GM19035 (cell line): ENCODE results near the gene YJEFN3.

Experiments used
- ATAC-seq: cut with Tn5 transposase; IDR thresholded peaks from one replicate; pipeline ENCODE4 v1.9.1; 2021; ENCODE audit not compliant: unreplicated experiment

Gene YJEFN3

DNA sequence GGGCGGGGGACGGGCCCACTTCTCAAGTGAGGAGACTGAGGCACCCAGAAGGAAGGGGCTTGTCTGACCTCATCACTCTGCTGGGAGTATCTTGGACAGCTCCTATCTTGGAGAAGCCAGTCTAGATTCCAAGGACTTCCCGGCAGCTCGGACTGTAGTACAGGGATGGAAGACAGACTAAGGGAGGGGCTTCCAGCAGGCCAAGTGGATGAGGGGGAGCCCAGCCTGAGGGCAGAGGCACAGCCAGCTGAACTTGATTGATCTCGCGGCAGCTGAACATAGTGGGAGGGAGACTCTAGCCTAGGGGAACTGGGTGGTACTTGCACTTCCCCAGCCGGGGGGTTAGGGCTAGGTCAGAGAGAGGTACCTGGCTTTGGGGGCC lies 10.1 kb downstream of the YJEFN3 start:
- no peak for ATAC-seq

DNA sequence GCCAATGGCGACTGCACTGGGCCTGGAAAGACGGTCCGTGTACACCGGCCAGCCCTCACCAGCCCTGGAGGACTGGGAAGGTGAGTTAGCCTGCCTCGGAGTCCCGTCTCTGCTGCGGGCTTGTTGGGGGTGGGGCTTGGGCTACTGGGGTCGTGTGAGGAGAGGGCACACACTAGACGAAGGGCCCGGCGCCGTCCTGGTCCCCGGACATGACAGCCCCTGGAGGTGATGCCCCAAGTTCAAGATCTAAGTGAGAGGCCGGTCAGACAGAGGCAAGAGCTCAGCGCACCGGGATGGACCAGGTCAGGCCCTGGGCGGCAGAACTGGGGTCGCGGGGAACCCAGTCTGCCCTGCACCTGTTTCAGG lies 11.0 kb downstream of the YJEFN3 start:
- no peak for ATAC-seq

DNA sequence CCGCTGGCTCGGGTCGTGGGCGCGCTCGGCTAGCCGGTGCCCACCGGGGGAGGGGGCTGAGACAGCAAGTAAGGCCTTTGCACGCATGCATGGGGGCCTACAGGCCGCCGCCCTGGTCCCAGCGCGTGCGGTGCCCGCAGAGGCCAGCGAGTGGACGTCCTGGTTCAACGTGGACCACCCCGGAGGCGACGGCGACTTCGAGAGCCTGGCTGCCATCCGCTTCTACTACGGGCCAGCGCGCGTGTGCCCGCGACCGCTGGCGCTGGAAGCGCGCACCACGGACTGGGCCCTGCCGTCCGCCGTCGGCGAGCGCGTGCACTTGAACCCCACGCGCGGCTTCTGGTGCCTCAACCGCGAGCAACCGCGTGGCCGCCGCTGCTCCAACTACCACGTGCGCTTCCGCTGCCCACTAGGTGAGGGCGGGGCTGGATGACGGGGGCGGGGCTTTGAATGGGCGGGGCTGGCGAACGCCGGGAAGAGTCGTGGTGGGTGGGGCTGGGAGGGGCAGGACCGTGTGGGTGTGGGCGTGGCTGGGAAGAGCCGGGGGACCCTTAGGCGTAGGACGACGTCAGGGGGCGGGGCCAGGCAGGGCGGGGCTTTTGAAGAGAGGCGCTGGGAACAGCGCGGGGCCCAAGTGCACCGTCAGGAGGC lies 11.5 kb downstream of the YJEFN3 start:
- no peak for ATAC-seq

DNA sequence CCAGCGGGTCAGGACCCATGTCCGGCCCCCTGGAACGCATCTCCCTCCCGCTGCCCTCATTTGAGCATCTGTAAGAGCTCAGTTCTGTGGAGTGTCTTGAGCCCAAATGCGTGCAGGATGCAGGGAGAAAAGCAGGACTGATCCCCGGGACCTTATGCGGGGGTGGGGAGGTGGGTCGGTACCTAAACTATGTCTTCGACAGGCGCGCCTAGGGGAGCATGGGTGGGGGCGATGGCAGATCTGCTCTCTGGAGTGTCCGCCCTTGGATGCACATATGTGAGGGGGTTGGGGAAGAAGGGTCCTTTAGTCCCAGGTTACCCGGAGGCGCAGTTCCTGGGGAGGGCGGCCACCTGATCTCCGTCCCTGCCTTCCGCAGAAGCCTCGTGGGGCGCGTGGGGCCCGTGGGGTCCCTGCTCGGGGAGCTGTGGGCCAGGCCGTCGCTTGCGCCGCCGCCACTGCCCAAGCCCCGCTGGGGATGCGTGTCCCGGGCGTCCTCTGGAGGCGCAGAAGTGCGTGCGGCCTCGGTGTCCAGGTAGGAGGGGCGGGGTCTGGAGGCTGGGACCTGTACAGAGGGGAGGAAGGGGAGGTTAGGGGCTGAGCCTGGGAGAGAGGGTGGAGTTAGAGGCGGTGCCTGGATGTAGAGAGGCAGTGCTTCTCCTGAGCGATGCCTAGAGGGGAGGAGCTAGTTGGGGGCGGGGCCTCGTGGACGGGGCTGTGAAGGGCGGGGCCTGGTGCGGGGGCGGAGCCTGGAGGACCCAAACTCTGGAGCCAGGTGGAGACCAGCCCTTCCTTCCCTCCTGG lies 12.2 kb downstream of the YJEFN3 start:
- no peak for ATAC-seq

DNA sequence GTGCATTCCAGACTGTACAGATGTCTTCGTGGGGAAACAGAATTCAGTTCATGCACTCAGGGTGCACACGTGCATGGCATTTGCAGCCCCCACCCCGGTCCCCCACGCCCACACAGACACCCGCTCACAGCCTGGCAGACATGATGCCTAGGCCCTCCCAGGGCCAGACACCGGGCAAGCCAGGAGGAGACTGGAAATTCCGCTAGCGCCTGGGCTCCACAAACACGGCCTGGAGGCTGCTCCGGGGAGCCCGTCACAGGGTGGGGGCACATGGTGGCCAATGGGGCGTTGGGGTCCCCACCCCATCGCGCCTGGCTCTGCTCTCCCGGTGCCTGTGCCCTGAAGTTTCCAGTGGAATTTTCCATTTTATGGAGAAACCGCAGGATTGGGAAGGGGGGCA lies 12.9 kb downstream of the YJEFN3 start:
- ATAC-seq: no peak

DNA sequence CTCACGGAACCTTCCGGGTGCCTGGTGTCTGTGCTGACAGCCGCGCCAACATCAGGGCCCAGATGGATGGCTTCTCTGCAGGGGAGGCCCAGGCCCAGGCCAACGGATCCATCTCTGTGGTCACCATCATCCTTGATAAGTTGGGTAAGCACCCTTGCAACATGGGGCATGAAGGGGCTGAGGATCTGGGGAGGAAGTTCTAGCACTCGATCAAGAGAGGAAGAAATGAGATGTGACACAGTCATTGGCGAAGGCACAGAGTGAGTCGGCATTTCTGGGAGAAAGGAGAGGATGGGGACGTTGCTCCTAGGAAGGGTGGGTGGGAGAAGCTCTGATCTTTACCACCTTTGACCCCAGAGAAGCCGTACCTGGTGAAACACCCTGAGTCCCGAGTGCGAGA lies 13.8 kb downstream of the YJEFN3 start:
- no peak for ATAC-seq

DNA sequence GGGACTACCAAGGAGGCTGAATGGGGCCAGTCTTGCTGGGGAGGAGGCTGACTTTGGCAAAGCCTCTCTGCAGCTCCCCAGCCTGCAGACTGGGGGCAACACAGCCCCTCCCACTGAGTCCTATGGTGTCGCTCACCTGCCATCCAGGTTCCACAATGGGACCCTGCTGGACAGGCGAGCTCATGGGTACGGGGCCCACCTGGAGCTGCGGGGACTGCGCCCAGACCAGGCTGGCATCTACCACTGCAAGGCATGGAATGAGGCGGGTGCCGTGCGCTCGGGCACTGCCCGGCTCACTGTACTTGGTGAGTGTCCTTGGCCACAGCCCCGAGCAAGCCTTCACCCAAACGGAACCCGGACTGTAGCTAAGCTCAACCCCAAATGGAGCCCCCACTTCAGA lies 14.4 kb downstream of the YJEFN3 start:
- no peak for ATAC-seq

DNA sequence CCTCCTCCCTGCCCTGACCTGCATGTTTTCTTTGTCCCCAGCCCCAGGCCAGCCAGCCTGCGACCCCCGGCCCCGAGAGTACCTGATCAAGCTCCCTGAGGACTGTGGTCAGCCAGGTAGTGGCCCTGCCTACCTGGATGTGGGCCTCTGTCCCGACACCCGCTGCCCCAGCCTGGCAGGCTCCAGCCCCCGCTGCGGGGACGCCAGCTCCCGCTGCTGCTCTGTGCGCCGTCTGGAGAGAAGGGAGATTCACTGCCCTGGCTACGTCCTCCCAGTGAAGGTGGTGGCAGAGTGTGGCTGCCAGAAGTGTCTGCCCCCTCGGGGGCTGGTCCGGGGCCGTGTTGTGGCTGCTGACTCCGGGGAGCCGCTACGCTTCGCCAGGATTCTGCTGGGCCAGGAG lies 14.9 kb downstream of the YJEFN3 start:
- ATAC-seq: no peak

DNA sequence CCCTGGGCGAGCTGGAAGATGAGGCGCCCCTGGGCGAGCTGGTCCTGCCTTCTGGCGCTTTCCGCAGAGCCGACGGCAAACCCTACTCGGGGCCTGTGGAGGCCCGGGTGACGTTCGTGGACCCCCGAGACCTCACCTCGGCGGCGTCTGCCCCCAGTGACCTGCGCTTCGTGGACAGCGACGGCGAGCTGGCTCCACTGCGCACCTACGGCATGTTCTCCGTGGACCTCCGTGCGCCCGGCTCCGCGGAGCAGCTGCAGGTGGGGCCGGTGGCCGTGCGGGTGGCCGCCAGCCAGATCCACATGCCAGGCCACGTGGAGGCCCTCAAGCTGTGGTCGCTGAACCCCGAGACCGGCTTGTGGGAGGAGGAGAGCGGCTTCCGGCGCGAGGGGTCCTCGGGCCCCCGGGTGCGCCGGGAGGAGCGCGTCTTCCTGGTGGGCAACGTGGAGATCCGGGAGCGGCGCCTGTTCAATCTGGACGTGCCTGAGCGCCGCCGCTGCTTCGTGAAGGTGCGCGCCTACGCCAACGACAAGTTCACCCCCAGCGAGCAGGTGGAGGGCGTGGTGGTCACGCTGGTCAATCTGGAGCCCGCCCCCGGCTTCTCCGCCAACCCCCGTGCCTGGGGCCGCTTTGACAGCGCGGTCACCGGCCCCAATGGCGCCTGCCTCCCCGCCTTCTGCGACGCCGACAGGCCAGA lies 15.7 kb downstream of the YJEFN3 start:
- no peak for ATAC-seq

DNA sequence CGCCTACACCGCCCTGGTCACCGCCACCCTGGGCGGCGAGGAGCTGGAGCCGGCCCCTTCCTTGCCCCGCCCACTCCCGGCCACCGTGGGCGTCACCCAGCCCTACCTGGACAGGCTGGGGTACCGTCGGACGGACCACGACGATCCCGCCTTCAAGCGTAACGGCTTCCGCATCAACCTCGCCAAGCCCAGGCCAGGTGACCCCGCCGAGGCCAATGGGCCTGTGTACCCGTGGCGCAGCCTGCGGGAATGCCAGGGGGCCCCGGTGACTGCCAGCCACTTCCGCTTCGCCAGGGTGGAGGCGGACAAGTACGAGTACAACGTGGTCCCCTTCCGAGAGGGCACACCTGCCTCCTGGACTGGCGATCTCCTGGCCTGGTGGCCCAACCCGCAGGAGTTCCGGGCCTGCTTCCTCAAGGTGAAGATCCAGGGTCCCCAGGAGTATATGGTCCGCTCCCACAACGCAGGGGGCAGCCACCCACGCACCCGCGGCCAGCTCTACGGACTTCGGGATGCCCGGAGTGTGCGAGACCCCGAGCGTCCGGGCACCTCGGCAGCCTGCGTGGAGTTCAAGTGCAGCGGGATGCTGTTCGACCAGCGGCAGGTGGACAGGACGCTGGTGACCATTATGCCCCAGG lies 16.4 kb downstream of the YJEFN3 start:
- no peak for ATAC-seq

DNA sequence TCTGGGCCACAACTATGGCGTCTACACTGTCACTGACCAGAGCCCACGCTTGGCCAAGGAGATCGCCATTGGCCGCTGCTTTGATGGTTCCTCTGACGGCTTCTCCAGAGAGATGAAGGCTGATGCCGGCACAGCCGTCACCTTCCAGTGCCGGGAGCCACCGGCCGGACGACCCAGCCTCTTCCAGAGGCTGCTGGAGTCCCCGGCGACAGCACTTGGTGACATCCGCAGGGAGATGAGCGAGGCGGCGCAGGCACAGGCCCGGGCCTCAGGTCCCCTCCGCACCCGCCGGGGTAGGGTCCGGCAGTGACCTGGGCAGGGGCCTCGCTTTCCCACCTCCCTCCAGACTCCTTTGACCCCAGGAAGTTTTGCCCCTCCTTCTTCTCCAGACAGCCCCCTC lies 17.0 kb downstream of the YJEFN3 start:
- no peak for ATAC-seq

DNA sequence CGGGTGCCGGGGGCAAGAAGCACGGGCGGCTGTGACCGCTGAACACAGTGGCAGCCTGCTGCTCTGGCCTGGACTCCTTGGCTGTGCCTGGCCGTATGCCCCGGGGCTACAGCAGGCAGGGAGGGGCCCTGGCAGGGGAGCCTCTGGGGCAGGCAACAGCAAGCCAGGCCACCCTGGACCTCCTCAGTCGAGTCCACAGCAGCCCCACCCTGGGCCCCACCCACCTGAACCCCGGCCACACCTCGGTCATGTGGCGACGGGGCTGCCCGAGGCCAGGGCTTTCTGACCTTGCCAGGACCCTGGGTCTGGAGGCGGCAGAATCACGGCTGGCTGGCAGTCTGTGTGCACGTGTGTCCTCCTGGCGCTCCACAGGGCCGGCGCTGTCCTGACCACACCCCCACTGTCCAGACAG lies 18.0 kb downstream of the YJEFN3 start:
- no peak for ATAC-seq

DNA sequence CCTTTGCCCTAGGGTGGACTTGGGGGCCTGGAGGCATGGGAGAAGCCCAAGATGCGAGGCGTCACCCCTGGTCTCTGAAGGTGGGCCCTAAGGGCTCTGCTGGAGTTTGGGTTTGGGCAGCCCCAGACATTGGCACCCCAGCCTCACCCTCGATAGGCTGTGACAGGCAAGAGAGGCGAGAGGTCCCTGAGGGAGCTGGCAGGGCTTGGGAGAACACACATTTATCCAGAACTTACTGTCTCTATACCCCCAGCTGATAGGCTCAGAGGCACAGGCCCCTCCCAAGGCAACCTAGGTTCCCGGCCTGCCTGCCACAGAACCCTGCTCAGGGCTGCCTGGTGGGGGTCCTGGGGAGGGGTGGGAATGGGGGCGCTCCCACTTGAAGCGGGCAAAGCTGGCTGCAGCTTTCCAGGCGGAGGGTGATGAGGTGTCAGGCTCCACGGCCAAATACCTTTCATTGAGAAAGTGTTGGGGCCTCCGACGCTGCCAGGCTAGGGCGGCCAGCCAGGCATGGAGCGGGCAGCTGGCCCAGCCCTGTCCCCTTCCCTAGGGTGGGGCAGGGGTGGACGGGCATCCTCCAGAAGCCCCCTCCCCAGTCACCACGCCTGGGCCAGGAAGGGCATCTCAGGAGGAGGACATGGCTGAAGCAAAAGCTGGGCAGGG lies 19.1 kb downstream of the YJEFN3 start:
- no peak for ATAC-seq

DNA sequence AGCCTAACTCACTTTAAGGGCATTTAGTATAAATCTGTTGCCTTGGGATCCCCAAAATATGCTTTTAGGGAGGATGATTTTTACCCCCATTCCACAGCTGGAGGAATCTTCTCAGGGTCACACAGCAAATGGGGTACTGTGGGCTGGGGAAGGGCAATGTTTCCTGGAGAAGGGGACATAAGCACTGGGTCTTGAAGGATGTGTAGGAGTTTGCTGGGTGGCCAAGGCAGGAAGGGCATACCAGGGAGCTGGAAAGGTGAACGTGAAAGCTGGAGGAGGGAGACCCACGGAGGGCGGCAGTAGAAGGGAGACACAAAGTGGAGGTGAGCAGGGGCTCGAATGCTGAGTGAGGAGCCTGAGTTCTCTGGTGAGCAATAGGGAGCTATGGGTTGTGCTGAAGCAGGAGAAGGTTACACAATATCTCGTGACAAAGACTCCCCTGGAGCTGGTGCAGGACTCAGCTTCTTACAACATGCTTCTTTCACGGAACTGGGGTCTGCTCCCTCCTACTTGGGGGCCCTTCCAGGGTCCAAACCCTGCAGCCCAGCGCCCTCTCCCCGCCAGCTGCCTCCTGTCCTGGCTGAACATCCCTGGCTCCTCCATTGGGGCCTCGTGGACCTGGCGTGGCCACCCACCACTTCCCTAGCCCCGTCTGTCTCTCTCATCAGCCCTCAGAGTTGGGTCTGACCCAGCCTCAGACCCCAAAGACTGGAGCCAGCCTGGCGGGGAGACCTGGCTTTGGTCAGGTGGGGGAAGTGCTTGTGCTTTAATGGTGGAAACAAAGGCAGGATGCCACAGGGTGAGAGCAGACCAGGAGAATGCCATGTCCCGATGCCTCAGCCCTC lies 20.4 kb downstream of the YJEFN3 start:
- ATAC-seq: no peak

DNA sequence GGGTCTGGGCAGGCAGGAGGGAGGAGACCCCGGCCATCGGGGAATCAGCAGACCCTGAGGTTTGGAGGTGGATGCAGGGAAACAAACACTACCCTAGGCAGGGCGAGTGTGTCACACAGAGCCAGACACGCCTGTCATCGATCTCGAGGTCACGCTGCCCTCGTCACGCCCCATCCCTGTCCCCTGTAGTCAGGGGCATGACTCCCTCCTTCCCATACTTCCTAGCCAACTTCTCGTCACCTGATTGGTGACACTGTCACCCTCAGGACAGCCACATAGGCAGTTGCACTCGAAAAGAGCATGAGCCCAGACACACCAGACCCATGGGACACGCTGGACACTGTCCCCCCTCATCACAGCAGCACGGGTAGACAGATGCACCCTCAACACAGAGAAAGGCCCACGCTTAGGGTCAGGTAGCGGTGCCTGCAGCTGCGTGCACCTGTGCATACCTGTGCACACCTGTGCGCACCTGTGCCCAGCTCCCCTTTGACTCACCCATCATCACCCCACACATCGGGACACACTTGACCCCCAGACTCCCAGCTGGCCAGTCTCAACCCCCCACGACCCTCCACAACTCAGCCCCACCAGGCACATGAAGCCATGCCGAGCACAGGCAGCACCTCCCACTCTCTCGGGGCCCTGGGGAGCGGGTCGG lies 21.2 kb downstream of the YJEFN3 start:
- ATAC-seq: no peak

DNA sequence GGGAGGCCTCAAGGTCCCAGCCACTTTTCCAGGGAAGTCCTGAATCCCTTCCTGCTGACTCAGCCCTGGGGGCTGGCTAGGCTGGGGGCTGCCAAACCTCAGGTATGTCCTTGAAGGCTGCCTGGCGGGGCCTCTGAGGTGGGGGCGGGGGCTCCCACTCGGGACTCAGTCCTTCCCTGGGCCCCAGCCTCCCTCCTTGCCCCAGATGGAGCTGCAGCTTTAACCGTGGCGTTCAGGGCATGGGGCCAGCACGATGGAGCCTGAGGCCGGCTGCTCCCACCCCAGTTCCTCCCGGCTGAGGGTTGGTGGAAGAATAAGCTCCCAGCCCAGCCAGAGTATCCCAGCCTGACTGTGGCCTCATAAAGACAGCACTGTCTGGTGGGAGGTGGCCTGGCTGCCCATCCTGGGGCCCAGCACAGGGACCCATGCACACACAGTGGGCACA lies 21.8 kb downstream of the YJEFN3 start:
- no peak for ATAC-seq

DNA sequence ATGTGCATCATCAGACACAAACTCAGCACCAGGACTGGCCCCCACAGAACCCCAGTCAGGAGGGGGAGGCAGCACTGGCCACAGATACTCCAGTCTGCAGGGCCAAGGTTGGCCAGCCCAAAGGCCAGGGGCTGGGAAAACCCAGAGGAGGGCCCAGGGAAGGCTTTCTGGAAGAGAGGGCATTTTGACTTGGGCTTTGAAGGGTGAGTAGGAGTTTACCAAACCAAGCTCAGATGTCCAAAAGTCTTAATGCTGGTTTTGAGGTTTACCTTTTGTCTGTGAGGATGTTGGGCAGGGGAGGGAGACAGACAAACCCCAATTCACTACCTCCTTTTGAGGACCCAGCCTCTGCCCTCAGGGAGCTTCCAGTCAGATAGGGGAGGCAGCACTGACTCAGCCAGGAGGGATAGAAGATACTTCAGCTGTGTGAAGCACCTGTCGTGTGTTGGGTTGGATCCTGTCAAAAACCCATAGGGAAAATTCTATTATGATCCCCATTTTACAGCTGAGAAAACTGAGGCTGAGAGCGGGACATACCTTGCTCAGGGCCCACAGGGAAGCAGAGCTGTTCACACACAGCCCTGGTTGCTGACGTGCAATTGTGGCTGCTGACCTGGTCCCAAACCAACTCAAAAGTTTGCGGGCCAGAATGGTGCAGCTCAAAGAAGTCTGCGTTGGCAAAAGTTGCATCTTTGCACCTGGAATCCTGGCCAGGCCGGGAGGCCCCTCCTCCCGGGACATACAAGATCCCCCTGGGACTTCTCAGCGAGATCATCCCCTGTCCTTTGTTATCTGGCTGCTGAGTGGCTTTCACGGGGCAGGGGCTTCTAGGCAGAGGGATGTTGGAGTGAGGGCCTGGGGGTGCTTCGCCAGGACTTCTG lies 22.5 kb downstream of the YJEFN3 start:
- ATAC-seq: no peak

DNA sequence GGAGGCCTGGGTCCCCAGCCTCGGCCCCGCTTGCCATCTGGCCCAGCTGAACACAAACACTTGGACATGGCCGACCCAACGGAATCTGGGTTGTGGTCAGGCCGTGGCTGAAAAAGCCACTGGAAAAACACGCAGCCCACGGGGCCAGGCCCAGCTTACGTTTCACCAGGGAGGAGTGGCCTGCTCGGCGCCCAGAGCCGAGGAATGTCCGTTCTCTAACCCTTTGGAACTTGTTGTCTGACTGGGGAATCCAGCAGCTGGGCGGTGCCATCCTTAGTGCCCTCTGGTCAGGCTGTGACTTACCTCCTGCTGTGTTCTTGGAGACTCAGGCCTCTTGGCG lies 23.1 kb downstream of the YJEFN3 start:
- no peak for ATAC-seq

DNA sequence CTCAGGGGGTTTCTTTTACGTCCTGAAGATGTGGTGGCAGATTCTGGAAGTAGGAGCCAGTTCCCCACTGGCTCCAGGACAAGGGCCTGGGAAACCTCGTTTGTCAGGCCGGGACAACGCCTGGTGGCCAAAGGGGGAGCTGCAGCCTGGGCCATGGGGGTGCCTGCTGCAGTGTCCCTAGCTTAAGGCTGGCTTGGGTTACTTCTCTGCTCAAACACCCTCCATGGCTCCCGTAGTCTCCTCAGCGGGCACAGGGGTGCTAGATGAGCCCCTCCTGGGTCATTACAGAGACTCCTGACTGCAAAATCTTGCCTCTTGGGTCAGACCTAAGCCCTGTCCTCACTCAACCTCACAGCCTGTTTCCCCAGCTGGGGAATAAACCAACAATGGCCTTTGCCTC lies 24.1 kb downstream of the YJEFN3 start:
- no peak for ATAC-seq
